Right lobe of liver (tissue), 6 donors: ENCODE data around the gene KRTAP12-2. TPM values are rescaled to one million over a fixed set of nuclear protein-coding genes. Genes with fewer than 3 reads are reported as not detected.
"Not testable (repeated sequence)": the region's sequence is repeated elsewhere in the genome, so short reads cannot be mapped to it uniquely, and the experiment has no call there.

ENCODE experiments used
- ATAC-seq, 4 donors: fragments of 200-7000 bp; cut with Tn5 transposase; one replicate each; pipeline ENCODE4 v1.9.1; 2020; ENCODE audit warnings: mild to moderate bottlenecking in 4 of 4, moderate library complexity in 4 of 4
- DNase-seq, 3 donors: peaks; one replicate each; pipeline ENCODE4 v3.0.0-alpha.2; 2020
- H3K27ac ChIP-seq, 3 donors: fragments of 200-600 bp; one replicate each; pipeline ENCODE4 v1.8.0; 2022
- H3K27me3 ChIP-seq, 2 donors: fragments of 200-600 bp; one replicate each; pipeline ENCODE4 v1.8.0; 2022
- H3K36me3 ChIP-seq, 4 donors: fragments of 200-600 bp; sonication (generic) in 1 of 4; one replicate each; pipeline versions ENCODE4 v1.5.1 to v1.8.0; 2017 to 2022; ENCODE audit warnings: control low read depth in 1 of 4
- H3K4me1 ChIP-seq, 4 donors: fragments of 200-600 bp; sonication (generic) in 1 of 4; one replicate each; pipeline versions ENCODE4 v1.5.1 to v1.8.0; 2017 to 2022; ENCODE audit warnings: control low read depth in 1 of 4
- H3K4me3 ChIP-seq, 3 donors: fragments of 200-600 bp; one replicate each; pipeline ENCODE4 v1.8.0; 2022
- H3K9me3 ChIP-seq, 4 donors: fragments of 200-600 bp; sonication (generic) in 1 of 4; one replicate each; pipeline versions ENCODE4 v1.5.1 to v1.8.0; 2017 to 2022; ENCODE audit warnings: control low read depth in 1 of 4
- POLR2A ChIP-seq: fragments of 450-650 bp; IDR thresholded peaks from one replicate; pipeline ENCODE4 v1.6.1; 2017; ENCODE audit warnings: antibody characterized with exemption, mild to moderate bottlenecking
- WGBS: methylation state at CpG from one replicate; pipeline ENCODE4 v1.1.6; 2018; ENCODE audit warnings: low coverage, low lambda C conversion rate; ENCODE audit not compliant: insufficient coverage; ENCODE audit errors: missing lambda C conversion rate; 5-methylcytosine and 5-hydroxymethylcytosine counted together
- intact Hi-C, 2 donors: fragments of 100-400 bp; cut with DNase I; formaldehyde crosslinking; loops; one replicate each; pipeline versions ENCODE4 v1.11.2 to v1.14.1; 2022
- total RNA-seq, 6 experiments: library from RNA; depleted of rRNA in 2 of 6; stranded (reverse); fragments of >200 nt in 2 of 6; fragmentation: NEBNext Ultra II Directional in 3 of 6; extraction: Animal tissue kit (Norgen Biotek cat#: 25700) in 3 of 6; gene quantifications; one replicate each; pipeline versions ENCODE4 v1.1.0 to v1.2.4, GENCODE V29; 2016 to 2023
- TF ChIP-seq, protein P1 (sequence below), 4 donors: fragments of 200-600 bp in 3 of 4; fragments of 450-650 bp in 1 of 4; IDR thresholded peaks; one replicate each; pipeline versions ENCODE4 v1.5.1 to v1.8.0; 2016 to 2022; ENCODE audit warnings: antibody characterized with exemption in 4 of 4, mild to moderate bottlenecking in 2 of 4
- donor health status: DM: no; HTN: yes; CAD: no.
- donor health status: DM: no; HTN: no; CAD: no.
- donor health status: DM: no; HTN: no; CAD: no.
- donor health status: DM: no; HTN: yes; CAD: no.
- donor health status: DM: no; HTN: yes; CAD: no.

Gene KRTAP12-2
- total RNA-seq, 6 experiments from 2014 or later = not detected

DNA sequence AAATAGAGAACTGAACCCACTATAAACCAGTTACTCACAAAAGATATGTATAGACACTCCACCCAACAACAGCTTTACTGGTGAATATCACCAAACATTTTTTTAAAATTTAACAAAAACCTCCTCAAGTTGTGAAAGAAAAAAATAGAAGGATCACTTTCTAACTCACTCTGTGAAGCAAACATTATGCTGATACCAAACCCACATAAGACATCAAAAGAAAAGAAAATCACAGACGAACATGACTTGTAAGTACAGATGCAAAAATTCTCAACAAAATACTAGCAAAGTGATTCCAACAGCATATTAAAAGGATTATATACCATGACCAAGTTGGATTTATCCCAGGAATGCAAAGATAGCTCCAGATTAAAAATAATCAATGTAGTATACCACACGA, 25.0 kb upstream of the KRTAP12-2 start:
- H3K4me1 ChIP-seq = no peaks in the 10 kb centered on the region
- intact Hi-C loops = no loop called here
- H3K9me3 ChIP-seq = peaks cover 0 to 4% (median 0%) of the 10 kb centered on the region in 4 donors
- H3K36me3 ChIP-seq = no peaks in the 10 kb centered on the region
- H3K27ac ChIP-seq = no peak overlapping the region
- H3K27me3 ChIP-seq = no peaks in the 10 kb centered on the region
- DNase-seq = no peak
- no peak for ATAC-seq
- H3K4me3 ChIP-seq = no peak overlapping the region
- TF ChIP-seq, protein P1, sequence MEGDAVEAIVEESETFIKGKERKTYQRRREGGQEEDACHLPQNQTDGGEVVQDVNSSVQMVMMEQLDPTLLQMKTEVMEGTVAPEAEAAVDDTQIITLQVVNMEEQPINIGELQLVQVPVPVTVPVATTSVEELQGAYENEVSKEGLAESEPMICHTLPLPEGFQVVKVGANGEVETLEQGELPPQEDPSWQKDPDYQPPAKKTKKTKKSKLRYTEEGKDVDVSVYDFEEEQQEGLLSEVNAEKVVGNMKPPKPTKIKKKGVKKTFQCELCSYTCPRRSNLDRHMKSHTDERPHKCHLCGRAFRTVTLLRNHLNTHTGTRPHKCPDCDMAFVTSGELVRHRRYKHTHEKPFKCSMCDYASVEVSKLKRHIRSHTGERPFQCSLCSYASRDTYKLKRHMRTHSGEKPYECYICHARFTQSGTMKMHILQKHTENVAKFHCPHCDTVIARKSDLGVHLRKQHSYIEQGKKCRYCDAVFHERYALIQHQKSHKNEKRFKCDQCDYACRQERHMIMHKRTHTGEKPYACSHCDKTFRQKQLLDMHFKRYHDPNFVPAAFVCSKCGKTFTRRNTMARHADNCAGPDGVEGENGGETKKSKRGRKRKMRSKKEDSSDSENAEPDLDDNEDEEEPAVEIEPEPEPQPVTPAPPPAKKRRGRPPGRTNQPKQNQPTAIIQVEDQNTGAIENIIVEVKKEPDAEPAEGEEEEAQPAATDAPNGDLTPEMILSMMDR (IDR thresholded peaks at IDR 0.05) = no peak
- TF ChIP-seq POLR2A = no peak
- WGBS = 51% methylated on average over 2 of the region's 2 CpGs

DNA sequence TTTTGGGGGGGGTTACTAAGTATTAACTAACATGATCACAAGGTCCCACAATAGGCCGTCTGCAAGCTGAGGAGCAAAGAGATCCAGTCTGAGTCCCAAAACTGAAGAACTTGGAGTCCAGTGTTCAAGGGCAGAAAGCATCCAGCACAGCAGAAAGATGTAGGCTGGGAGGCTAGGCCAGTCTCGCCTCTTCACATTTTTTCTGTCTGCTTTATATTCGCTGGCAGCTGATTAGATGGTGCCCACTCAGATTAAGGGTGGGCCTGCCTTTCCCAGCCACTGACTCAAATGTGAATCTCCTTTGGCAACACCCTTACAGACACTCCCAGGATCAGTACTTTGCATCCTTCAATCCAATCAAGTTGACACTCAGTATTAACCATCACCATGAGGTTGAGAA, 23.0 kb upstream of the KRTAP12-2 start:
- H3K9me3 ChIP-seq, intact Hi-C loops, H3K4me3 ChIP-seq, ATAC-seq, H3K4me1 ChIP-seq, DNase-seq, H3K27me3 ChIP-seq, H3K36me3 ChIP-seq, H3K27ac ChIP-seq: not testable (repeated sequence)
- no CpG with 5 or more reads among the region's 3 CpGs for WGBS

DNA sequence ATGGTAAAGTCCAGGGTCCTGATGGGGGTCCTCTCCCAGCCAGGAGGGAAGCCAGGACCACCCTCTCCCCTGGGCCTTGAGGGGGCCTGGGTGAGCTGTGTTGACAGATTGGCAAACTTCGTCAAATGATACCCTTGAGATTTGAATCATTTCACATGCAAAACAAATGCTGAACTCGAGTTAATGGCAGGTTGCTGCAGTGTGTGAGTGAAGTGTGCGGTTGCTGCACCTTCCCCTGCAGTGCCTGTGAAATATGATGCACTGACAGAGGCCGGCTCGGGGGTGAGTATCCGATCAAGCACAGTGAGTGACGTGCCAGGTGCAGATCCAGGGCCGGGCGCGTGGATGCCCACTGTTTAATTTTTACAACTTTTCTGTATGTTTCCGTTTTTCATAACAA, 20.9 kb upstream of the KRTAP12-2 start:
- intact Hi-C loops = no loop called here
- TF ChIP-seq, protein P1 (IDR thresholded peaks at IDR 0.05) = no peak
- TF ChIP-seq POLR2A = no peak
- no peak overlapping the region for H3K4me3 ChIP-seq
- no peaks in the 10 kb centered on the region for H3K36me3 ChIP-seq
- H3K9me3 ChIP-seq = no peaks in the 10 kb centered on the region
- DNase-seq (no peak), ATAC-seq (no peak)
- H3K27ac ChIP-seq = no peak overlapping the region
- H3K27me3 ChIP-seq = no peaks in the 10 kb centered on the region
- WGBS = 49% methylated on average over 11 of the region's 11 CpGs
- no peaks in the 10 kb centered on the region for H3K4me1 ChIP-seq

DNA sequence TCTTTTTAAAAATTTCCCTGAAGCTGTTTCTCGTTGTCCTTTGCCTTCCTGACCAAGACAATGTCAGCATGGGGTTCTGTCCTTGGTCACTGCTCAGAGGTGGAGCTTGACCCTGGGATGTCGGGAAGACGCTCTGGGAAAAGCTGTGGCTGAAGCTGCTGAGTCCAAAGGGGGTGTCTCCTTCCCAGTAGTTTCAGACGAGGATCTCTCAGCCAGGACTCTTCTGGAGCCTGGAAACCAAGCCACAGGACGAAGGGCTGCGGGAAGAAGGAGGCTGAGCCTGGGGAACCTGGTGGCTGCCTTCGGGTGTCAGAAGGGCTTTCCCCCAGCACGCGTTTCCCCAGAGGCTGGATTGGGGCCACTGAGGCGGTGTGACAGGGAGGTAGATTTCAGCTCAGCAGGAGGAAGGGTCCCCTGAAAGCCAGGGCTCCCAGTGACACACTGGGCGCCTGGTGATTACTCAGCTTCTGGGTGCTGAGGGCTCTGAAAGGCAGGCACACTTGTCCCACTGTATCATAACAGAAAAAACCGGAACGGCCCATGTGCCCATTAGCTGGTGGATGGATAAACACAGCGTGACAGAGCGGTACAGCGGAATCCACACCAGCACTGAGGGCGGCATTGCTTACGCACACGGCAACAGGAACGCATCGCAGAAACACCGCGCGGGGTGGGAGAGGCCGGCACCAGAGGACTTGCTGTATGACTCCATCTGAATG, 20.3 kb upstream of the KRTAP12-2 start:
- Histone ChIP-seq H3K4me1 (no peaks in the 10 kb centered on the region), H3K9me3 (no peaks in the 10 kb centered on the region), H3K4me3 (no peak overlapping the region), H3K36me3 (no peaks in the 10 kb centered on the region), H3K27ac (no peak overlapping the region), H3K27me3 (no peaks in the 10 kb centered on the region)
- 56% methylated on average over 14 of the region's 25 CpGs for WGBS
- no peak for TF ChIP-seq POLR2A
- TF ChIP-seq, protein P1 (IDR thresholded peaks at IDR 0.05) = no peak
- intact Hi-C loops = no loop called here
- DNase-seq (no peak), ATAC-seq (no peak)

DNA sequence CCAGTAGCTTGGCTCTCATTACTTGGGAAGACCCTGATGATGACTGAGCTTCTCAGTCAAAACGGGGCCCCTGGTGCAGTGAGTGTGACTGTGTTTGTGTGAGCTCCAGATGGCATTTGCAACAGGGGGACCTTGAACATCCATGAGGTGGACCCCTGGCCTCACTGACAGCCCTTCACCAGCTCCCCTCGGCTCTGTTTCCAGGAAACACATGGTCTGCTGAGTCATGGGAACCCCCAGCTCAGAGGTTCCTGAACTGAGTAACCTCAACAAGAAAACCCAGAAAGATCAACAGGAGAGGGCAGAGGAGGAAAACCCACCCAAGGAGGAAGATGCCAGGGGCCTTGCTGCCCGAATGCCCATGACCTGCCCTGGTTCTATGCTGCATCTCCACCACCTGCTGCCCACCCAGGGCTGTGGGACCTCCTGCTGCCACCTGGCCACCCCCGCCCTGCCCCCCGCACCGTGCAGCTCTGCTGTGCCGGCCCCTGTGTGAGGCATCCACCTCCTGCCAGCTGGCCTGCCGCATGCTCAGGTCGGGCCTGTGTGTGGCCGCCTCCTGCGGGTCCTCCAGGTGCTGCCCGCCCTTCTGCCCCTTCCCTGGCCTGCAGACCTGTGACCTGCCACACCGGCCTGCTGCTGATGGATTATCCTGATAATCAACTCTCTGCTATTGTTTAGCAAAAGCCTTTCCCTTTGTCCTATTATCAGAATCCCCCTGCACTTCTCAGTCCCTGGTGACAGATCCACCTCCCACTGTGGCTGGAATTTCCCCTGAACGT, 19.5 kb upstream of the KRTAP12-2 start:
- H3K4me3 ChIP-seq = no peak overlapping the region
- H3K27me3 ChIP-seq = no peaks in the 10 kb centered on the region
- TF ChIP-seq, protein P1 (IDR thresholded peaks at IDR 0.05) = no peak
- no peak for TF ChIP-seq POLR2A
- H3K36me3 ChIP-seq = no peaks in the 10 kb centered on the region
- H3K27ac ChIP-seq = no peak overlapping the region
- no peak for DNase-seq
- 0% methylated on average over 2 of the region's 14 CpGs for WGBS
- intact Hi-C loops = no loop called here
- no peaks in the 10 kb centered on the region for H3K9me3 ChIP-seq
- no peaks in the 10 kb centered on the region for H3K4me1 ChIP-seq
- peak in 1 of 4 donors; percentile 18 for ATAC-seq

DNA sequence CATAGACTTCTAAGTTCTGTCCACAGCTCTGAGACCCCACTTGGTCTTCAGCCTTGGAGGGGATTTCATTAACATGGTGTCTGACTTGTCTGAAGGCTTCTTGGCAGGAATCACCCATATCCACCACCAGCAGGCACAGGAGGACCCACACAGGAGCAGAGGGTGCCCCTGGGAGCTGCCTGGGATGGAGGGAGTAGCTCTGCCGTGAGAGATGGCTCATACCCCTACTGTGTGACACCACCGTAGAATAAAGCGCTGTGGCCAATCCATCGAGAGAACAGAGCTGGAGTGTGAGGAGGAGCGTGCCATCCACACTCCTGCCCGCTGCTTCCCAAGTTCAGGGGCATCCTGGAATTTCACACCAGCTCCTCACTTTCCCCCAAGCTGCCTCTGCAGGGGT, 18.3 kb upstream of the KRTAP12-2 start:
- intact Hi-C loops, H3K4me3 ChIP-seq, H3K9me3 ChIP-seq, H3K4me1 ChIP-seq, DNase-seq, H3K27me3 ChIP-seq, H3K27ac ChIP-seq, H3K36me3 ChIP-seq: not testable (repeated sequence)
- no CpG with 5 or more reads among the region's 6 CpGs for WGBS
- ATAC-seq = peak in 1 of 4 donors; percentile 32
